BE2C (cell line): ENCODE measurements around the gene GDF3.

ENCODE experiments used
- DNase-seq: peaks from one replicate; pipeline ENCODE4 v3.0.0-alpha.2; 2020
- H3K27me3 ChIP-seq: fragments of 250-450 bp; sonication (Bioruptor Pico); 2 replicates; pipeline ENCODE4 v1.5.1; 2020; ENCODE audit warnings: mild to moderate bottlenecking
- H3K36me3 ChIP-seq: fragments of 250-450 bp; sonication (Bioruptor Pico); 2 replicates; pipeline ENCODE4 v1.5.1; 2020; ENCODE audit warnings: mild to moderate bottlenecking
- H3K4me1 ChIP-seq: fragments of 250-450 bp; sonication (Bioruptor Pico); 2 replicates; pipeline ENCODE4 v1.5.1; 2020
- H3K4me3 ChIP-seq: 2 replicates; pipeline ENCODE4 v1.5.1; 2011; ENCODE audit warnings: low read depth, low read length
- H3K9me3 ChIP-seq: fragments of 250-450 bp; sonication (Bioruptor Pico); 2 replicates; pipeline ENCODE4 v1.5.1; 2020
- CTCF ChIP-seq: IDR thresholded peaks from 2 replicates; pipeline ENCODE4 v1.5.1; 2012; ENCODE audit warnings: mild to moderate bottlenecking, low read depth, low read length

GDF3 gene

GRCh38 chr12:7705846-7706245 is 10.3 kb upstream of the GDF3 start:
- no peak overlapping the region for H3K4me3 ChIP-seq
- no peak for DNase-seq
- TF ChIP-seq CTCF: no peak

GRCh38 chr12:7695237-7695560 is 376 bp downstream of the GDF3 start:
- Histone ChIP-seq H3K4me1 (no peaks in the 10 kb centered on the region), H3K4me3 (no peak overlapping the region), H3K9me3 (no peaks in the 10 kb centered on the region), H3K27me3 (no peaks in the 10 kb centered on the region), H3K36me3 (no peaks in the 10 kb centered on the region)
- DNase-seq: no peak
- no peak for TF ChIP-seq CTCF

More at GRCh38 chr12:7705846-7706245, 10.3 kb upstream of the GDF3 start:
- Histone ChIP-seq H3K36me3 (no peaks in the 10 kb centered on the region), H3K9me3 (no peaks in the 10 kb centered on the region), H3K27me3 (no peaks in the 10 kb centered on the region; the same call in 1 of the 2 replicates), H3K4me1 (no peaks in the 10 kb centered on the region)

- TF ChIP-seq CTCF: no peak
- no peaks in the 10 kb centered on the region for H3K9me3 ChIP-seq
Measured at GRCh38 chr12:7694556-7695236, 879 bp downstream of the GDF3 start.

GRCh38 chr12:7693793-7694192 is 1.8 kb downstream of the GDF3 start:
- H3K27me3 ChIP-seq: no peaks in the 10 kb centered on the region
- H3K4me1 ChIP-seq: no peaks in the 10 kb centered on the region
- H3K9me3 ChIP-seq: no peaks in the 10 kb centered on the region
- no peak for DNase-seq
- no peak for TF ChIP-seq CTCF
- no peaks in the 10 kb centered on the region for H3K36me3 ChIP-seq
- H3K4me3 ChIP-seq: no peak overlapping the region

More at GRCh38 chr12:7694556-7695236, 879 bp downstream of the GDF3 start:
- Histone ChIP-seq H3K4me1 (no peaks in the 10 kb centered on the region), H3K36me3 (no peaks in the 10 kb centered on the region), H3K27me3 (no peaks in the 10 kb centered on the region), H3K4me3 (no peak overlapping the region)
- no peak for DNase-seq

GRCh38 chr12:7681535-7681934 is 14.0 kb downstream of the GDF3 start:
- H3K27me3 ChIP-seq: peaks cover 4% of the 10 kb centered on the region; the same call in 1 of the 2 replicates
- H3K36me3 ChIP-seq: no peaks in the 10 kb centered on the region
- DNase-seq: no peak
- no peak overlapping the region for H3K4me3 ChIP-seq
- H3K4me1 ChIP-seq: no peaks in the 10 kb centered on the region
- TF ChIP-seq CTCF: no peak
- H3K9me3 ChIP-seq: no peaks in the 10 kb centered on the region

- no peaks in the 10 kb centered on the region for H3K4me1 ChIP-seq
- no peak for TF ChIP-seq CTCF
- no peaks in the 10 kb centered on the region for H3K9me3 ChIP-seq
- no peaks in the 10 kb centered on the region for H3K36me3 ChIP-seq
- H3K4me3 ChIP-seq: no peak overlapping the region
- DNase-seq: no peak
- H3K27me3 ChIP-seq: peaks cover 7% of the 10 kb centered on the region; the same call in 1 of the 2 replicates
Measured at GRCh38 chr12:7679251-7680045, 16.1 kb downstream of the GDF3 start.
